Chondrocyte (in vitro differentiated cells): ENCODE data around the gene ITPR1. TPM values are rescaled to one million over a fixed set of nuclear protein-coding genes. Genes with fewer than 3 reads are reported as not detected.
A peak's percentile ranks its signal among the peaks of the same experiment; 100 is the strongest.

Source experiments
- DNase-seq: peaks from one replicate; pipeline ENCODE4 v3.0.0; 2021; ENCODE audit warnings: mixed read lengths, low spot score
- H3K27ac Mint-ChIP-seq: one replicate; pipeline ENCODE4 v1.8.0; 2021; ENCODE audit warnings: mild to moderate bottlenecking, moderate library complexity, mixed read lengths; ENCODE audit not compliant: unreplicated experiment
- H3K27me3 Mint-ChIP-seq: 2 replicates; pipeline ENCODE4 v1.8.0; 2021; ENCODE audit warnings: low read depth, mixed read lengths
- H3K36me3 Mint-ChIP-seq: 2 replicates; pipeline ENCODE4 v1.8.0; 2021; ENCODE audit warnings: low read depth, mixed read lengths
- H3K4me1 Mint-ChIP-seq: 2 replicates; pipeline ENCODE4 v1.8.0; 2021; ENCODE audit warnings: low read depth, mild to moderate bottlenecking, mixed read lengths
- H3K4me3 Mint-ChIP-seq: one replicate; pipeline ENCODE4 v1.8.0; 2021; ENCODE audit warnings: mild to moderate bottlenecking, moderate library complexity, mixed read lengths; ENCODE audit not compliant: unreplicated experiment
- H3K9me3 Mint-ChIP-seq: 2 replicates; pipeline ENCODE4 v1.8.0; 2021; ENCODE audit warnings: low read depth, mixed read lengths
- total RNA-seq: library from RNA; stranded (reverse); gene quantifications from 3 replicates; pipeline ENCODE4 v1.2.1, GENCODE V29; 2021
- TF ChIP-seq, protein P1 (sequence below): fragments of 200-600 bp; sonication (generic); IDR thresholded peaks from 2 replicates; pipeline ENCODE4 v1.5.0; 2021; ENCODE audit warnings: antibody characterized with exemption, mild to moderate bottlenecking, moderate library complexity

The ITPR1 gene
- total RNA-seq, 1 donor from 2014 or later = 45.0 TPM

GRCh38 chr3:4472766-4473165 is 20.4 kb upstream of the ITPR1 start:
- DNase-seq = no peak
- H3K9me3 Mint-ChIP-seq = no peaks in the 10 kb centered on the region
- H3K36me3 Mint-ChIP-seq = no peaks in the 10 kb centered on the region
- no peak overlapping the region for H3K4me3 Mint-ChIP-seq
- H3K27ac Mint-ChIP-seq = no peak overlapping the region
- peaks cover 20% of the 10 kb centered on the region for H3K27me3 Mint-ChIP-seq
- H3K4me1 Mint-ChIP-seq = peaks cover 13% of the 10 kb centered on the region
- TF ChIP-seq, protein P1, sequence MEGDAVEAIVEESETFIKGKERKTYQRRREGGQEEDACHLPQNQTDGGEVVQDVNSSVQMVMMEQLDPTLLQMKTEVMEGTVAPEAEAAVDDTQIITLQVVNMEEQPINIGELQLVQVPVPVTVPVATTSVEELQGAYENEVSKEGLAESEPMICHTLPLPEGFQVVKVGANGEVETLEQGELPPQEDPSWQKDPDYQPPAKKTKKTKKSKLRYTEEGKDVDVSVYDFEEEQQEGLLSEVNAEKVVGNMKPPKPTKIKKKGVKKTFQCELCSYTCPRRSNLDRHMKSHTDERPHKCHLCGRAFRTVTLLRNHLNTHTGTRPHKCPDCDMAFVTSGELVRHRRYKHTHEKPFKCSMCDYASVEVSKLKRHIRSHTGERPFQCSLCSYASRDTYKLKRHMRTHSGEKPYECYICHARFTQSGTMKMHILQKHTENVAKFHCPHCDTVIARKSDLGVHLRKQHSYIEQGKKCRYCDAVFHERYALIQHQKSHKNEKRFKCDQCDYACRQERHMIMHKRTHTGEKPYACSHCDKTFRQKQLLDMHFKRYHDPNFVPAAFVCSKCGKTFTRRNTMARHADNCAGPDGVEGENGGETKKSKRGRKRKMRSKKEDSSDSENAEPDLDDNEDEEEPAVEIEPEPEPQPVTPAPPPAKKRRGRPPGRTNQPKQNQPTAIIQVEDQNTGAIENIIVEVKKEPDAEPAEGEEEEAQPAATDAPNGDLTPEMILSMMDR = no peak

GRCh38 chr3:4474683-4475490 is 18.3 kb upstream of the ITPR1 start:
- peak overlapping the region; percentile 14 for H3K4me3 Mint-ChIP-seq

DNA sequence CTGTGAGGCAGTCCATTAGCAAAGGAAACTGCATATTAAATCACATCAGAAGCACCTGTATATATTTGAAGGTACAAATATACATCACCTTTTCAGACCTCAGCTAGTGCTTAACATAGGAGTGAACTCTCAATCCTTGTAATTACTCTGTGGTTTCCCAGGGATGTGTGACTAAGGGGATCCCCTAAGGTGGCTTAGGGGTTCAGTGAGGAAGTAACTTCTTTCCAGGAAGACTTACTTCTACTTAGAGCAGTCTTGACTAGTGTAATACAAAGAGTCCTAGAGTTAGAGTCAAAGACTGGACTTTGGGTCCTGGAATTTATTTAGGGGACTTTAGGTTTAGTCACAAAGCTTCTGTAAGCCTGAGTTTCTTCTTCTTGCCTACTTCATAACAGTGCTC is 17.3 kb upstream of the ITPR1 start:
- Mint-ChIP-seq H3K4me1 (peaks cover 13% of the 10 kb centered on the region), H3K4me3 (no peak overlapping the region), H3K36me3 (no peaks in the 10 kb centered on the region), H3K27me3 (peaks cover 21% of the 10 kb centered on the region), H3K27ac (no peak overlapping the region), H3K9me3 (no peaks in the 10 kb centered on the region)
- TF ChIP-seq, protein P1 = no peak
- no peak for DNase-seq

More at GRCh38 chr3:4474683-4475490, 18.3 kb upstream of the ITPR1 start:
- TF ChIP-seq, protein P1 = no peak
- Mint-ChIP-seq H3K27me3 (peaks cover 22% of the 10 kb centered on the region), H3K36me3 (no peaks in the 10 kb centered on the region), H3K27ac (peak overlapping the region; percentile 82), H3K4me1 (peaks cover 13% of the 10 kb centered on the region), H3K9me3 (no peaks in the 10 kb centered on the region)
- no peak for DNase-seq

DNA sequence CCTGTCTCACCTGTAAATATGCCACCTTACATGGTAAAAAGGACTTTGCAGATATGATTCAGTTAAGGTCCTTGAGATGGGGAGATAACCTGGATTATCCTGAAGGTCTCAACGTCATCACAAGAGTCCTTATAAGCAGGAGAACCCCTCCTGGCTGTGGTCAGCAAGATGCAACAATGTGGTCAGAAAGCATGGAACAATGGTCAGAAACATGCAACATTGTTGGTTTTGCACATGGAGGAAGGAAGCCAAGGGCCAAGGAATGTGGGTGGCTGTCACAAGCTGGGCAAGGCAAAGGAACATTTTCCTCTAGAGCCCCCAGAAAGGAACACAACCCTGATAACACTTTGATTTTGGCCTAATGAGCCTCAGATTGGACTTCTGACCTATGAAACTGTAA is 16.7 kb upstream of the ITPR1 start:
- no peak for DNase-seq
- TF ChIP-seq, protein P1 = no peak
- H3K27me3 Mint-ChIP-seq = peaks cover 19% of the 10 kb centered on the region
- H3K9me3 Mint-ChIP-seq = no peaks in the 10 kb centered on the region
- H3K27ac Mint-ChIP-seq = no peak overlapping the region
- H3K4me3 Mint-ChIP-seq = no peak overlapping the region
- H3K4me1 Mint-ChIP-seq = peaks cover 13% of the 10 kb centered on the region
- H3K36me3 Mint-ChIP-seq = no peaks in the 10 kb centered on the region

GRCh38 chr3:4478261-4478660 is 14.9 kb upstream of the ITPR1 start:
- Mint-ChIP-seq H3K27me3 (peaks cover 10% of the 10 kb centered on the region), H3K9me3 (no peaks in the 10 kb centered on the region), H3K4me3 (no peak overlapping the region), H3K36me3 (no peaks in the 10 kb centered on the region), H3K4me1 (peaks cover 13% of the 10 kb centered on the region), H3K27ac (no peak overlapping the region)
- DNase-seq = no peak
- TF ChIP-seq, protein P1 = no peak
